Measurements from ENCODE around the gene UST.
"Not testable (repeated sequence)": the region's sequence is repeated elsewhere in the genome, so short reads cannot be mapped to it uniquely, and the experiment has no call there.

The UST gene

GRCh38 chr6:148973538-148974208, 226.8 kb downstream of the UST start:
- Histone ChIP-seq H3K4me3 (ENCODE audit: insufficient read length, low read depth) (no peak overlapping the region), H3K9me3 (ENCODE audit: insufficient read depth, low read length) (no peaks in the 10 kb centered on the region), H3K36me3 (ENCODE audit: insufficient read depth, insufficient read length, low read length) (no peaks in the 10 kb centered on the region), H3K27me3 (ENCODE audit: insufficient read depth, insufficient read length) (no peaks in the 10 kb centered on the region), H3K4me1 (ENCODE audit: insufficient read depth, insufficient read length) (peaks cover 3% of the 10 kb centered on the region), H3K9ac (ENCODE audit: insufficient read length, low read depth) (no peak overlapping the region)
- no peak for TF ChIP-seq ZNF274 (IDR thresholded peaks at IDR 0.05; ENCODE audit: low read depth, low read length)
- no peak for TF ChIP-seq SUZ12 (IDR thresholded peaks at IDR 0.05; ENCODE audit: extremely low read depth, insufficient read depth, insufficient read length)
- TF ChIP-seq YY1 (IDR thresholded peaks at IDR 0.05; ENCODE audit: insufficient read depth, insufficient read length): no peak
- no peak for DNase-seq (ENCODE audit: low read depth, low spot score)

GRCh38 chr6:148974351-148974750, 227.5 kb downstream of the UST start:
- DNase-seq (ENCODE audit: low read depth, low spot score): no peak
- TF ChIP-seq YY1 (IDR thresholded peaks at IDR 0.05; ENCODE audit: insufficient read depth, insufficient read length): no peak
- no peak for TF ChIP-seq ZNF274 (IDR thresholded peaks at IDR 0.05; ENCODE audit: low read depth, low read length)
- TF ChIP-seq SUZ12 (IDR thresholded peaks at IDR 0.05; ENCODE audit: extremely low read depth, insufficient read depth, insufficient read length): no peak
- Histone ChIP-seq H3K9ac (ENCODE audit: insufficient read length, low read depth) (no peak overlapping the region), H3K4me1 (ENCODE audit: insufficient read depth, insufficient read length) (peaks cover 3% of the 10 kb centered on the region), H3K9me3 (ENCODE audit: insufficient read depth, low read length) (no peaks in the 10 kb centered on the region), H3K4me3 (ENCODE audit: insufficient read length, low read depth) (no peak overlapping the region), H3K36me3 (ENCODE audit: insufficient read depth, insufficient read length, low read length) (no peaks in the 10 kb centered on the region), H3K27me3 (ENCODE audit: insufficient read depth, insufficient read length) (no peaks in the 10 kb centered on the region)

- H3K27me3 ChIP-seq (ENCODE audit: insufficient read depth, insufficient read length); H3K9me3 ChIP-seq (ENCODE audit: insufficient read depth, low read length); H3K4me1 ChIP-seq (ENCODE audit: insufficient read depth, insufficient read length); DNase-seq (ENCODE audit: low read depth, low spot score); H3K4me3 ChIP-seq (ENCODE audit: insufficient read length, low read depth); H3K36me3 ChIP-seq (ENCODE audit: insufficient read depth, insufficient read length, low read length); H3K9ac ChIP-seq (ENCODE audit: insufficient read length, low read depth): not testable (repeated sequence)
Observed at GRCh38 chr6:148978298-148978697, 231.5 kb downstream of the UST start.

DNA sequence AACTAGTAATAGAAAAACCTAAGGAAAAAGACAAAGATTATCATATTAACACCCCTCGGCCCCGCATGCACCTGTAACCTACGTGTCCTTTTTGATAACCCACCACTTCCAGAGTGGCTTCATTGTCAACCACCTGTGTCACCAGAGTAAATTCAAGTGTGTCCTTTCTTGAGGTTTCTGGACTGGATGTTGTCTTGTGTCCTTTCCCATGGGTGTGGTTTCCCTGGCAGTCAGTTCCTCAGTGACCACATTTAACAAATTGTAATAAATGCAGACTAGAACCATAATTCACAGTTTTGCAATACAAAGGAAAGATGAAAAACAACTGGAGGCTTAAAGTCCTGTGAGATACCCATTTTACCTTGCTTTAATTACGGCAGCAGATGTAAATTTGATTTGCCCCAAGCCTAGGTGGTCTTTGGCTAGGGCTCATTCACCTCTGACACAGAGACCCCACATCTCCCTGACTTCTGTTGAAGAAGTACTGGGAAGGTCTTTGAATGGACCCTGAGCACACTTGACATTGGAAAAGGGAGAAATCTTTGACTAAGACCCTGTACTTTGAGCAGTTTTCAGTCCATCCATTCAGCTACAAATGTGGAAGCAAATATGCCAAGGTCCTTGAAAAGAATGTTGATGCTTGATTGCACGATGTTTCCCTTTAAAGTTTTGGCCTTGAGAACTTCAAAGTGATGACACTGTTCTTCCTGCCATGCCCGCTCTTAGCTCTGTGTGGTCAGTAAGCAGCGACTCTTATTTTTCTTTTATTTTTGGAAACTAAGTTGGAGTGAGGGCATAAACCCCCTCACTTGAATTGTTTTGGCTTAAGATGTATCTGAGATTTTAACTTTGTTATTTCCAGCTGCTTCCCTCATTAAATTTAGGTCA, 232.4 kb downstream of the UST start:
- TF ChIP-seq ZNF274 (IDR thresholded peaks at IDR 0.05; ENCODE audit: low read depth, low read length) (no peak), SUZ12 (IDR thresholded peaks at IDR 0.05; ENCODE audit: extremely low read depth, insufficient read depth, insufficient read length) (no peak), YY1 (IDR thresholded peaks at IDR 0.05; ENCODE audit: insufficient read depth, insufficient read length) (no peak)
- no peaks in the 10 kb centered on the region for H3K36me3 ChIP-seq (ENCODE audit: insufficient read depth, insufficient read length, low read length)

DNA sequence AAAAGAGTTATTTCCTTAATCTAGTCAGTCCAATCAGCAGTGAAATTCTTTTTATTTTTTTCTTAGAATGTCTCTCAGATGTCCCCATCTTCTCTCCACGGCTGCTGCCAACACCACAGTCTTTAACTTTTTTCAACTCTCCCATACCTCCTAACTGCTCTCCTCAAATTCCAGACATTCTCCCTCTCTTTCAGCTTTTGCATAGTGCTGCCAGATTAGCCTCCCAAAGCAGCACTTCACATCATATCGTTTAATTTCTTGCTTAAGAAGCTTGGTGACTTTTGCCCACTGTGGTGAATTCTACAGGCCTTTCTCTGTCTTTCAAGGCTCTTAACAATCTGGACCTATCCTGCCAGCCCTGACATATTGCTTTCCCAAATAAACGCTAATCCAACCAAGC, 233.4 kb downstream of the UST start:
- TF ChIP-seq YY1 (IDR thresholded peaks at IDR 0.05; ENCODE audit: insufficient read depth, insufficient read length): no peak
- TF ChIP-seq SUZ12 (IDR thresholded peaks at IDR 0.05; ENCODE audit: extremely low read depth, insufficient read depth, insufficient read length): no peak
- no peak for TF ChIP-seq ZNF274 (IDR thresholded peaks at IDR 0.05; ENCODE audit: low read depth, low read length)
- Histone ChIP-seq H3K4me1 (ENCODE audit: insufficient read depth, insufficient read length) (no peaks in the 10 kb centered on the region), H3K36me3 (ENCODE audit: insufficient read depth, insufficient read length, low read length) (no peaks in the 10 kb centered on the region), H3K9ac (ENCODE audit: insufficient read length, low read depth) (no peak overlapping the region), H3K27me3 (ENCODE audit: insufficient read depth, insufficient read length) (no peaks in the 10 kb centered on the region), H3K4me3 (ENCODE audit: insufficient read length, low read depth) (no peak overlapping the region), H3K9me3 (ENCODE audit: insufficient read depth, low read length) (no peaks in the 10 kb centered on the region)
- DNase-seq (ENCODE audit: low read depth, low spot score): no peak

More for the DNA sequence above, 232.4 kb downstream of the UST start:
- H3K9ac ChIP-seq (ENCODE audit: insufficient read length, low read depth): no peak overlapping the region
- H3K4me1 ChIP-seq (ENCODE audit: insufficient read depth, insufficient read length): no peaks in the 10 kb centered on the region
- no peak for DNase-seq (ENCODE audit: low read depth, low spot score)
- no peaks in the 10 kb centered on the region for H3K27me3 ChIP-seq (ENCODE audit: insufficient read depth, insufficient read length)
- H3K4me3 ChIP-seq (ENCODE audit: insufficient read length, low read depth): no peak overlapping the region
- no peaks in the 10 kb centered on the region for H3K9me3 ChIP-seq (ENCODE audit: insufficient read depth, low read length)

- no peak for DNase-seq (ENCODE audit: low read depth, low spot score)
- H3K4me3 ChIP-seq (ENCODE audit: insufficient read length, low read depth): no peak overlapping the region
- no peak overlapping the region for H3K9ac ChIP-seq (ENCODE audit: insufficient read length, low read depth)
- no peaks in the 10 kb centered on the region for H3K4me1 ChIP-seq (ENCODE audit: insufficient read depth, insufficient read length)
- no peaks in the 10 kb centered on the region for H3K36me3 ChIP-seq (ENCODE audit: insufficient read depth, insufficient read length, low read length)
- H3K27me3 ChIP-seq (ENCODE audit: insufficient read depth, insufficient read length): no peaks in the 10 kb centered on the region
- H3K9me3 ChIP-seq (ENCODE audit: insufficient read depth, low read length): no peaks in the 10 kb centered on the region
- TF ChIP-seq YY1 (IDR thresholded peaks at IDR 0.05; ENCODE audit: insufficient read depth, insufficient read length): no peak
- TF ChIP-seq ZNF274 (IDR thresholded peaks at IDR 0.05; ENCODE audit: low read depth, low read length): no peak
- no peak for TF ChIP-seq SUZ12 (IDR thresholded peaks at IDR 0.05; ENCODE audit: extremely low read depth, insufficient read depth, insufficient read length)
Observed at GRCh38 chr6:148981515-148981914, 234.7 kb downstream of the UST start.

GRCh38 chr6:148983101-148983761, 236.4 kb downstream of the UST start:
- Histone ChIP-seq H3K4me1 (ENCODE audit: insufficient read depth, insufficient read length) (no peaks in the 10 kb centered on the region), H3K9ac (ENCODE audit: insufficient read length, low read depth) (no peak overlapping the region), H3K9me3 (ENCODE audit: insufficient read depth, low read length) (no peaks in the 10 kb centered on the region), H3K4me3 (ENCODE audit: insufficient read length, low read depth) (no peak overlapping the region), H3K27me3 (ENCODE audit: insufficient read depth, insufficient read length) (no peaks in the 10 kb centered on the region), H3K36me3 (ENCODE audit: insufficient read depth, insufficient read length, low read length) (no peaks in the 10 kb centered on the region)
- TF ChIP-seq ZNF274 (IDR thresholded peaks at IDR 0.05; ENCODE audit: low read depth, low read length): no peak
- TF ChIP-seq SUZ12 (IDR thresholded peaks at IDR 0.05; ENCODE audit: extremely low read depth, insufficient read depth, insufficient read length): no peak
- TF ChIP-seq YY1 (IDR thresholded peaks at IDR 0.05; ENCODE audit: insufficient read depth, insufficient read length): no peak
- DNase-seq (ENCODE audit: low read depth, low spot score): no peak

Data from NT2/D1 (cell line).